SH-SY5Y (cell line): ENCODE results near the gene C2CD4C.

Experiments
- GATA2 ChIP-seq: IDR thresholded peaks from 2 replicates; pipeline ENCODE4 v1.6.1; 2011; ENCODE audit warnings: mild to moderate bottlenecking, low read depth, low read length
- GATA3 ChIP-seq: IDR thresholded peaks from 2 replicates; pipeline ENCODE4 v1.6.1; 2011; ENCODE audit warnings: low read depth, mild to moderate bottlenecking, low read length, moderate library complexity

DNA sequence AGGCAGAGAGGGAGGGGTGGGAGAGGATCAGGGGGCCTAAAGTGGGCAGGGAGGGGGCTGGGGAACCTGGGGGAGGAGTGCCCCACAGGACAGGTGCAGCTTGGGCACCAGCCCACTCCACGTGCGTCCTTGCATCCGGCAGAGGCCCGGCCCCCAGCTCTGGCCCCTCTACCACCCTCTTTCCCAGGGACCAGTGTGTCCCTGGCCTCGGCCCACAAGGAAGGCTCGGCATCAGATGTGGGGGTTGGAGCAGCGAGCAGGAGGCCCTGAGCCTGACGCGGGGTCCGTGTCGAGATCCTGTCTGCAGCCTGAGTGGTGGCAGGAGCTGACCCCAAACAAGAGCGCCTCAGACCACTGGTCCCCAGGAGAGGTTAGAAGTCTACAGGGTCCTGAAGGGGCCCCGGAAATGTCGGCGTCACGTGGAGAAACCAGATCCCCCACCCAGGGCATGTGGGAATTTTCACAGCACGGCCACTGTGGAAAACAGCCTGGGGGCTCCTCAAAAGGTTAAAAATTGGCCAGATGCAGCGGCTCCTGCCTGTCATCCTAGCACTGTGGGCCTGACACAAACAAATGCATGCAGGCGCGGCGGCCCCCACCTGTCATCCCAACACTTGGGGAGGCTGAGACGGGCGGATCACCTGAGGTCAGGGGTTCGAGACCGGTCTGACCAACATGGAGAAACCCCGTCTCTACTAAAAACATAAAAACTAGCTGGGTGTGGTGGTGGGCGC, 30.4 kb upstream of the C2CD4C start:
- TF ChIP-seq GATA2 (no peak), GATA3 (no peak)
